Mammary epithelial cell (primary cell): ENCODE results near the gene NHERF1.

Experiments used
- CTCF ChIP-seq, 2 donors: IDR thresholded peaks in 1 of 2; conservative IDR thresholded peaks in 1 of 2; 2 replicates each; pipeline ENCODE4 v1.5.1; 2011 to 2012; ENCODE audit warnings: inconsistent platforms in 2 of 2, low read length in 2 of 2, mild to moderate bottlenecking in 2 of 2, control low read depth in 1 of 2, low read depth in 1 of 2; ENCODE audit not compliant: insufficient read depth in 1 of 2; ENCODE audit errors: extremely low read depth in 1 of 2
- EZH2 ChIP-seq: IDR thresholded peaks from 2 replicates; pipeline ENCODE4 v1.6.1; 2012; ENCODE audit warnings: low read length, inconsistent platforms, borderline replicate concordance

- TF ChIP-seq CTCF (conservative IDR thresholded peaks at IDR 0.05 in 1 of 2, IDR thresholded peaks at IDR 0.05 in 1 of 2; ENCODE audit: extremely low read depth in 1 of 2, insufficient read depth in 1 of 2, low read depth in 1 of 2, low read length in 2 of 2), result no peak
- TF ChIP-seq EZH2, result no peak
Observed at GRCh38 chr17:74790161-74791058, 42.0 kb downstream of the NHERF1 start.
